HG03103 (cell line): ENCODE measurements around the gene ASIP.
"Not testable (repeated sequence)": the region's sequence is repeated elsewhere in the genome, so short reads cannot be mapped to it uniquely, and the experiment has no call there.

Experiments used
- ATAC-seq: cut with Tn5 transposase; IDR thresholded peaks from one replicate; pipeline ENCODE4 v1.9.1; 2021; ENCODE audit warnings: low read depth; ENCODE audit not compliant: unreplicated experiment

The ASIP gene

GRCh38 chr20:34242015-34242414 lies 792 bp downstream of the ASIP start:
- not testable (repeated sequence) for ATAC-seq

GRCh38 chr20:34242879-34243278 lies 1.7 kb downstream of the ASIP start:
- ATAC-seq = no peak

- no peak for ATAC-seq
These were observed 2.2 kb downstream of the ASIP start for GRCh38 chr20:34243377-34243776.

GRCh38 chr20:34246126-34246626 lies 5.0 kb downstream of the ASIP start:
- ATAC-seq = no peak

GRCh38 chr20:34249291-34249690 lies 8.1 kb downstream of the ASIP start:
- no peak for ATAC-seq

GRCh38 chr20:34250005-34250404 lies 8.8 kb downstream of the ASIP start:
- no peak for ATAC-seq

- no peak for ATAC-seq
These were observed 10.4 kb downstream of the ASIP start for GRCh38 chr20:34251619-34252018.

GRCh38 chr20:34252431-34253086 lies 11.3 kb downstream of the ASIP start:
- not testable (repeated sequence) for ATAC-seq

- no peak for ATAC-seq
These were observed 13.8 kb downstream of the ASIP start for GRCh38 chr20:34254979-34255378.

- ATAC-seq = no peak
These were observed 15.5 kb downstream of the ASIP start for GRCh38 chr20:34256629-34257124.

- ATAC-seq = no peak
These were observed 19.2 kb downstream of the ASIP start for GRCh38 chr20:34260208-34260942.

- no peak for ATAC-seq
These were observed 21.5 kb downstream of the ASIP start for GRCh38 chr20:34262488-34263288.

- not testable (repeated sequence) for ATAC-seq
These were observed 22.2 kb downstream of the ASIP start for GRCh38 chr20:34263468-34263867.

- ATAC-seq = no peak
These were observed 22.9 kb downstream of the ASIP start for GRCh38 chr20:34264141-34264540.

- no peak for ATAC-seq
These were observed 26.9 kb downstream of the ASIP start for GRCh38 chr20:34268145-34268544.

GRCh38 chr20:34268851-34269636 lies 27.8 kb downstream of the ASIP start:
- no peak for ATAC-seq

GRCh38 chr20:34269996-34270627 lies 28.9 kb downstream of the ASIP start:
- ATAC-seq = no peak

GRCh38 chr20:34271956-34272355 lies 30.7 kb downstream of the ASIP start:
- no peak for ATAC-seq

- no peak for ATAC-seq
These were observed 33.5 kb downstream of the ASIP start for GRCh38 chr20:34274694-34275093.

GRCh38 chr20:34281177-34281576 lies 40.0 kb downstream of the ASIP start:
- no peak for ATAC-seq
